Mononuclear cell (primary cell): ENCODE measurements around the gene LIN9. TPM values are rescaled to one million over a fixed set of nuclear protein-coding genes. Genes with fewer than 3 reads are reported as not detected.

ENCODE experiments used
- H3K27me3 ChIP-seq: 2 replicates; pipeline ENCODE4 v1.6.0; 2011; ENCODE audit warnings: low read length, control low read depth; ENCODE audit not compliant: insufficient read depth
- H3K4me1 ChIP-seq: 2 replicates; pipeline ENCODE4 v1.5.1; 2011; ENCODE audit warnings: mild to moderate bottlenecking, low read length, control low read depth; ENCODE audit not compliant: insufficient read depth
- H3K4me3 ChIP-seq: 2 replicates; pipeline ENCODE4 v1.5.1; 2011; ENCODE audit warnings: mild to moderate bottlenecking, low read length, moderate library complexity
- H3K9me3 ChIP-seq: 2 replicates; pipeline ENCODE4 v1.5.1; 2011; ENCODE audit warnings: low read depth, mild to moderate bottlenecking, control low read depth, low read length
- total RNA-seq: library from RNA; depleted of rRNA; stranded (reverse); fragments of >200 nt; gene quantifications from one replicate; pipeline ENCODE4 v1.2.3, GENCODE V29; 2012

Gene LIN9
- total RNA-seq, 1 donor, result 2.4 TPM

DNA sequence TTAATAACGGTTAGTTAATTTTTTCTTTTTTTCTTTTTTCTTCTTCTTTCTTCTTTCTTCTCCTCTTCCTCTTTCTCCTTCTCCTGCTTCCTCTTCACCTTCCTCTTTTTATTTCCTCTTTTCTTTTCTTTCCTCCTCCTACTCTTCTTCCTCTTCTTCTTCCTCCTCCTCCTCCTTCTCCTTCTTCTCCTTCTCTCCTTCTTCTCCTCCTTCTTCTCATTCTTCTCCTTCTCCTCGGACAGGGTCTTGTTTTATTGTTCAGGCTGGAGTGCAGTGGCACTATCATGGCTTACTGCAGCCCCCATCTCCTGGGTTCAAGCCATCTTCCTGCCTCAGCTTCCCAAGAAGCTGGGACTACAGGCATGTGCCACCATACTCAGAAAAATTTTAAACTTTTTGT, 109.0 kb downstream of the LIN9 start:
- Histone ChIP-seq H3K27me3 (no peaks in the 10 kb centered on the region), H3K9me3 (no peaks in the 10 kb centered on the region), H3K4me3 (no peak overlapping the region), H3K4me1 (peaks cover 7% of the 10 kb centered on the region)

DNA sequence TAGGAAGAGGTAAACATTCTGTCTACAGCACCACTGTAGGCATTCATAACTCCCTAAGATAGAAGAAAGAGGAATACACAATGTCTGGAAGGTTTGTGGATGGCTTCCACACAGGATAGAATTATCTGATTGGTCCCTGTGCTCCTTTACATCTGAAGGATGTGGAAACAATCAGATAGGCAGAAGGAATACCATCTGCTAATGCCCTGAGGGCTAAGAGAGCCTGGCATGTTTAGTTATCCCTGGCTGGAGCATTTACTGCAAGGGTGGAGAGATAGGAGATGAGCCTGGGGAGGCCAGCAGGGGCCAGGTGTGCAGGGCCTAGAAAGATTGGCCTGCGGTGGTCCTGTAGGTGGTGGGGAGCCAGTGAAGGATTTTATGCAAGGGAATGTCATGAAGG, 113.8 kb downstream of the LIN9 start:
- Histone ChIP-seq H3K4me3 (no peak overlapping the region), H3K4me1 (peaks cover 7% of the 10 kb centered on the region), H3K27me3 (no peaks in the 10 kb centered on the region), H3K9me3 (no peaks in the 10 kb centered on the region)

DNA sequence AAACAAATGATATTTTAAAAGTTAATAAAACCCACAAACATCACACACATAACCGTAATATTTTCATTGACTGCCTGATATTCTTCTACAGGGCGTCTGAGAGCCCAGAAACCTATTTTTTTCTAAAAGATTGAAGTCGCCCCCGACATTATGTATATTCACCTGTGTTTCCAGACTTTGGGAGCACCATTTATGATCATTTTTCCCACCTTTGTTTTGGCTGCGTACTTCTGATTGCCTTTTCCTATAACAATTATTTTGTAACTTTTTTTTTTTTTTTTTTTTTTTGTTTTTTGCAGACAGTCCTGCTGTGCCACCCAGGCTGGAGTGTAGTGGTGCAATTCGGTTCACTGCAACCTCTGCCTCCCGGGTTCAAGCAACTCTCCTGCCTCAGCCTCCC, 121.6 kb downstream of the LIN9 start:
- H3K4me1 ChIP-seq, result peaks cover 41% of the 10 kb centered on the region
- no peak overlapping the region for H3K4me3 ChIP-seq
- H3K9me3 ChIP-seq, result no peaks in the 10 kb centered on the region
- no peaks in the 10 kb centered on the region for H3K27me3 ChIP-seq

DNA sequence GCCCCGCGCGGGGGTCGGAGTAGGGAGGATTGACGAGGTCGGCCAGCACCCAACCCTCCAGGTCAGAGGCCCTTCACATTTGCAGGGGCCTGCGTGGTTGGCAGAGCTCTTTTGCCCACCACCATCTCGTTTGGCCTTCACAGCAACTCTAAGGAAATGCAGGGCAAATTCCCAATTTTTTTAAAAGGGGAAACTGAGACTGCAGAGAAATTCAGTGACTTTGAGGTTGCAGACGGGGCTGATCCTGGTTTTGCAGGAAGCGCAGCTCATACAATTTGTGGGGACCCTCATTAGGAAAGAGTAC, 122.0 kb downstream of the LIN9 start:
- Histone ChIP-seq H3K4me1 (peaks cover 45% of the 10 kb centered on the region), H3K4me3 (peak overlapping the region; percentile 82), H3K9me3 (no peaks in the 10 kb centered on the region), H3K27me3 (no peaks in the 10 kb centered on the region)

DNA sequence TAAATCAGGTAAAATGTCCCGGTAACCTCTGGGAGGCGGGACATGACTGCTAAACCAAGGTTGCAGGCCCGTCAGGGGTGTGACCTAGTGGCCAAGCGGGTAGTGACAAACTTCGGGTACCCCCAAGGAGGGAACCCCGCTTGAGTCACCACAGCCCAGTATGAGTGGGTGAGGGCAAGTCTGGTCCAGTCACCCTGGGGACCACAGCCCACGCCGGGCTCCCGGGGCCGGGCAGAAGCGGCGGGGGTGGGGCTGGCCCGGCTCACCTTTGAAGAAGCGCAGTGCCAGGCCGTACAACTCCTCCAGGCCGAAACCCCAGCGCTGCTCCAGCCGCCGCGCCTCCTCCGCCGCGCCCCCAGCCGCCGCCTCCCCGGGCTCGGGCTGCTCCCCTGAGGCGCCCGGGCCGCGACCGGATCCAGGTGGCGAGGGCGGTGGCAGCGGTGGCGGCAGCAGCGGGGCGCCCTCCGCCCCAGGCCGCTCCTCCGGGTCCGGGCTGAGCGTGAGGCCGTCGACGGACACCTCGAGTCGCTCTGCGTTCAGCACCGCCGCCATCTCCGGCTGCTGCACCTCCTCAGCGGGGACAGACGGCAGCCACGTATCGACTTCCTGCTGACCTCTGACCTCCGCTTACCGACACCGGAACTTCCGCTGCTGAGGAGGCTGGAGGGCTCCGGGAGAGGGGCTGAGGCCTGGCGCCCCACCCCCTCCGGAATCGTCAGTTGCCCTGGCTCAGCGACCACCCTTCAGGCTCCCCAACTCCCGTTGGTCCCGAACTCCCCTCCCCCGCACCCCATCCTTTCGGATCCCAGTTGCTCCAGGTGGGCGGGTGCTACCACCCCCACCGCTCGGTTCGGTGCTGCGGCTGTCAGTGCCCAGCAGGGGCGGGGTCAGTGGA, 122.6 kb downstream of the LIN9 start, which contains the start of gene ACBD3:
TSS of gene ACBD3 (minus strand) at position 618 of the 895 bp plus-strand sequence. CDS start at position 552, 66 bp downstream.
- H3K9me3 ChIP-seq, result no peaks in the 10 kb centered on the region
- H3K4me1 ChIP-seq, result peaks cover 49% of the 10 kb centered on the region
- H3K27me3 ChIP-seq, result no peaks in the 10 kb centered on the region
- peak within 1 kb of the TSS; percentile 82 for H3K4me3 ChIP-seq

DNA sequence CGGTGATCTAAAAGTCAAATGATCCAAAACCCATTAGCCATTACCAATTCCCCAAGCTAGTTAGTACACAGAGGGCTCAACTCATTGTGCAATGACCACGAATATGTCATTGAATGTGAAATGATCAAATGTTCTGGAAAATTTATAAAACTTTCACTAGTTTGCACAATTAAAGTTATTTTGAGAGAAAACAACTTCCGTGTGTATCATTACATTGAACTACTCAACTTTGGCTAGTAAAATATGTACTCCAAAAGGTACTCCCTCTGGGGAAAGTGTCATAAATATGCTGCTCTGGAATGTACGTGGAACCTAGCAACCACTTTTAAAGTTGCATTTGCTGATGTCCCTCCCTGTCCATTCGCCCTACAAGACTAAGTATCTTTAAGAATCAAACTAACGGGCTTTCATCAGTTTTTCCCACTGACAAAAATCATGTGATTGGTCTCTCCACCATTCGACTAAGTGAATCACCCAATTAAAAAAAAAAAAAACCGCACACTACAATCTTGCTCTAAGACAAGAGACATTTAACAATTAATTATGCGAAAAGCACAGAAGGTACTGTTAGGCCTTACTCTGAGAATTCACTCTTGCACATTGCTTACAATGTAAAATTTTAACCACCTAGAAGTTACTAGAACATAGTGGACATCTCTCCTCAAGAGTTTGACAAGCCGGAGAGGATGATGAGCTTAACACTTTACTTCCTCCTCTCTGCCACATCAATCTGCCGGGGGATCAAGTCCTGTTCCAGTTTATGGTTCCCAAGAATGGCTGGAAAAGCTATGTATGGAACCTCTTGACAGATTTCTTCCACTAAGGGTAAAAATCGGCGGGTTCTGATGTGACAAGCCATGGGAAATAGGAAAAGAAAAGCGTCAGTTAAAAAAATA, 123.6 kb downstream of the LIN9 start:
- no peaks in the 10 kb centered on the region for H3K27me3 ChIP-seq
- peak overlapping the region; percentile 82 for H3K4me3 ChIP-seq
- H3K4me1 ChIP-seq, result peaks cover 49% of the 10 kb centered on the region
- H3K9me3 ChIP-seq, result no peaks in the 10 kb centered on the region

DNA sequence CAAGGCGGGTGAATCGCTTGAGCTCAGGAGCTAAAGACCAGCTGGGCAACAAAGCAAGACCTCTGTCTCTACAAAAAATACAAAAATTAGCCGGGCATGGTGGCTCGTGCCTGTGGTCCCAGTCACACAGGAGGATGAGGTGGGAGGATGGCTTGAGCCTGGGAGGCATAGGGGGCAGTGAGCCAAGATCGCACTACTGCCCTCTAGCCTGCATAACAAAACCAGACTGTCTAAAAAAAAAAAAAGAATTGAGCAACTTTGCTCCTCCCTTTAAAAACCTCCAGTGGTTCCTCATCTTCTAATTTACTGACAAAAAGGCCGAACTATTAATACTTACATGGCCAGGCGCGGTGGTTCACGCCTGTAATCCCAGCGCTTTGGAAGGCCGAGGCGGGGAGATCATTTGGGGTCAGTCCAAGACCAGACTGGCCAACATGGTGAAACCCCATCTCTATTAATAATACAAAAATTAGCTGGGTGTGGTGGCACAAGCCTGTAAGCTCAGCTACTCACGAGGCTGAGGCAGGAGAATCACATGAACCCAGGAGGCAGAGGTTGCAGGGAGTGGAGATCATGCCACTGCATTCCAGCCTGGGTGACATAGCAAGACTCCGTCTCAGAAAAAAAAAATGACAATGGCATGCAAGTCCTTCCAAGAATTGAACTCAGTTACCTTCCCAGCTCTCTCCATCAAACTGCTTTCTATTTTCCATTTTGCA, 126.8 kb downstream of the LIN9 start:
- H3K4me3 ChIP-seq, result no peak overlapping the region
- no peaks in the 10 kb centered on the region for H3K9me3 ChIP-seq
- peaks cover 47% of the 10 kb centered on the region for H3K4me1 ChIP-seq
- no peaks in the 10 kb centered on the region for H3K27me3 ChIP-seq

Other genes starting within 250 kb of the LIN9 start
- 399 TPM for gene H3-3A, start 246.4 kb downstream of the LIN9 start, total RNA-seq
- 53.4 TPM for gene ACBD3, start 122.4 kb downstream of the LIN9 start, total RNA-seq
- not detected for gene MIXL1, start 85.5 kb downstream of the LIN9 start, total RNA-seq
- 34.1 TPM for gene PARP1, start 98.9 kb upstream of the LIN9 start, total RNA-seq
- gene STUM, start 239.6 kb upstream of the LIN9 start, total RNA-seq, result not detected